Sciatic nerve (tissue), 2 donors: ENCODE data around the gene KCNH4. TPM values are rescaled to one million over a fixed set of nuclear protein-coding genes. Genes with fewer than 3 reads are reported as not detected.
A peak's percentile ranks its signal among the peaks of the same experiment; 100 is the strongest.

ENCODE experiments used
- ATAC-seq: fragments of 200-7000 bp; cut with Tn5 transposase; one replicate; pipeline ENCODE4 v1.9.1; 2020; ENCODE audit warnings: mild to moderate bottlenecking, moderate library complexity
- DNase-seq: peaks from one replicate; pipeline ENCODE4 v3.0.0-alpha.2; 2020; ENCODE audit warnings: low spot score
- intact Hi-C: fragments of 100-400 bp; cut with DNase I; formaldehyde crosslinking; loops from one replicate; pipeline ENCODE4 v1.14.2; 2022
- total RNA-seq: library from RNA; stranded (reverse); fragmentation: NEBNext Ultra II Directional; extraction: Animal tissue kit (Norgen Biotek cat#: 25700); gene quantifications from one replicate; pipeline ENCODE4 v1.2.1, GENCODE V29; 2021
- donor health status: DM: no; HTN: no; CAD: no.
- donor health status: DM: no; HTN: no; CAD: no.

Gene KCNH4
- total RNA-seq, 1 donor from 2014 or later: 0.36 TPM

DNA sequence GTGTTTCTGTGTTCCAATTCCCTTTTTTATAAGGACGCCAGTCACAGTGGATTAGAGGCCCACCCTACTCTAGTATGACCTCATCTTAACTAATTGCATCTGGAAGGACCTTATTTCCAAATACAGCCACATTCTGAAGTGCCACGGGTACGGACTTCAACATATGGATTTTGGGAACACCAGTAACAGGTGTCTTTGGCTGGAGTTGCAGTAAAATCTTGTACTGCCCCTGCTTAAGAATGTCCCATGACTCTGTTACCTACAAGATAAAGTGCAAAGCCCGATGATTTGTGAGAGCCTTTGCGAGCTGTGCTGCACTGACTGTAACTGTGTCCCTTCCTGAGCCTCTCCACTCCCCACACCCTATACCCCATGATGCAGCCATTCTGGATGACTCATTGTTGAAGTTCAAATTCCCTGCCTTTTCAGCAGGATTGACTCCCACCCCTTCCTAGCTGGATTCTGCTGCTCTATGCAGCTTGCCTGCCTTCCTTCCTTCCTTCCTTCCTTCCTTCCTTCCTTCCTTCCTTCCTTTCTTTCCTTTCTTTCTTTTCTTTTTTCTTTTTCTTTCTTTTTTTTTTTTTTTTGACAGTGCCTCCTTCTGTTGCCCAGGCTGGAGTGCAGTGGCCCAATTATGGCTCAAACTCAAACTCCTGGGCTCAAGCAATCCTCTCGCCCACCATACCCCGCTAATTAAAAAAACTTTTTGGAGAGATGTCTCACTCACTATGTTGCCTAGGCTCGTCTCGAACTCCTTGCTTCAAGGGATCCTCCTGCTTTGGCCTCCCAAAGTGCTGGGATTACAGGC lies 2.2 kb upstream of the KCNH4 start:
- ATAC-seq: no peak
- intact Hi-C loops: no loop called here

GRCh38 chr17:42181851-42182207 lies 887 bp upstream of the KCNH4 start:
- intact Hi-C loops: no loop called here
- DNase-seq: no peak
- ATAC-seq: no peak

More for the DNA sequence above, 2.2 kb upstream of the KCNH4 start:
- DNase-seq: no peak

GRCh38 chr17:42180411-42180921 lies 476 bp downstream of the KCNH4 start:
- ATAC-seq (no peak), DNase-seq (no peak)
- intact Hi-C loops: no loop called here

DNA sequence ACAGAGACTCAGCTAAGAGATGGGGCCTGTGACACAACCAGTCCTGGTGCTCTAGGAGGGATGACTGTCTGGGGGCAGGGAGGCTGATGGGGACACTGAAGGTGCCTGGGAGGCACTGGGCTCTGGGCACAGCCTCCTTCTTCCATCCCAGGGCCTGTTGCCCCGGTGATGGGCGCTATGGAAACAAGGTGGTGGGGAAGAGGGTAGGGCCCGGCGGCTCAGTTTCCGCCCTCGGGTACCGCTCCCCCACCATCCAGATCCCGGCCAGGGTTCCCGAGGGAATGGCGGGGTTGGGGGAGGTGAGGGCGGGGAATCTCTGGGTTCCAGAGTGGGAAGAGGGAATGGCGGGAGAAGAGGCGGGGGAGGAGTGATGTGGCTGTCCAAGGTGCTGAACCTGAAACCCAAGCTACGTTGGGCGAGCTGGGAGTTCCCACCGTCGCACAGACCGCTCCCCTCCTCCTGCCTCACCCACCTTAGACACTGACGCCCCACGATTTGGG lies 981 bp downstream of the KCNH4 start:
- DNase-seq: no peak
- peak; percentile 9 for ATAC-seq
- intact Hi-C loops: no loop called here

- DNase-seq (no peak), ATAC-seq (no peak)
- intact Hi-C loops: no loop called here
Observed at GRCh38 chr17:42179335-42179734, 1.6 kb downstream of the KCNH4 start.

DNA sequence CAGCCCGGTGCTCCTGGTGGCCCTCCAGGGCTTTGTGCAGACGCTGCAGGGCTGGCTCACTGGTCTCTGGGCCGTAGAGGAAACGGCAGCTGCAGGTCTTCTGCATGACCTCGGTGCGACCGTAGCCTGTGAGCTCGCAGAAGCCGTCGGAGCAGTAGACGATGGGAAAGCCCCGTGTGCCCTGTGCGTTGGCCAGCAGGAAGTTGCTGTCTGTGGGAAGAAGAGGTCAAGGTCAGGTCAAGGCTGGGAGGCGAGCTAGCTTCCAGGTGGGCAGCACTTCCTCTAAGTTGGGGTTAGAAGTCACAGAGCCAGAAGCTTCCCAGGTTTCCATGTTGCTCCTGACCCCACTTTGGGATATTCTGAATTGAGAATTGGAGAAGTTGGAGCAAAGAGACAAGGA lies 2.1 kb downstream of the KCNH4 start:
- DNase-seq (no peak), ATAC-seq (no peak)

GRCh38 chr17:42177684-42178083 lies 3.3 kb downstream of the KCNH4 start:
- DNase-seq (no peak), ATAC-seq (no peak)
- intact Hi-C loops: no loop called here

More for the DNA sequence above, 2.1 kb downstream of the KCNH4 start:
- intact Hi-C loops: no loop called here

DNA sequence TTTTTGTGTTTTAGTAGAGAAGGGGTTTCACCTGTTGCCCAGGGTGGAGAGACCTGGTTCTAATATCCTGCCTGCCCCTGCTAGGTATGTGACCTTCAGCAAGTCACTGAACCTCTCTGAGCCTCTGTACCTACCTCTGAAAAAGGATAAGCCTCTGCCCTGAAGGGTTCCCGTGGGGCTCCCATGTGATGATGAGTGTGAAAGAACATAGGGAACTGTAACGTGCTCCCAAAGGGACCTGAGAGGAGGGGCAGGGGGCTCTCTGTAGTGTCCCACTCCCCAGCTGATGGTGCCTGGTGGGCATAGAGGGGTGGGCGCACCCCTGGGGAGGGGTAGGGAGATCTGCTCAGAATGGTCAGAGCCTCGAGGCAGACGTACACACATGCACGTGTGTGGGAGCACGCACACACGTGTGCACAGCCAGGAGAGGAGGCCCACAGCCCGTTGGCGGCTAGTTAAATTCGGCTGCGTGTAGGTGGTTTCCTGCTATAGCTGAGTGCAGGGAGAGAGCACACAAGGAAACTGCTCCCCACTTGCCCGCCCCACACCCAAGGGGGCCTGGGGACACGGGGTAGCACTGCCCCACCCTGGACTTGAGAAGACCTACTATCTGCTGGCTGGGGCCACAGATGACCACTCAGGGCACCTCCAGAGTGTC lies 6.7 kb downstream of the KCNH4 start:
- intact Hi-C loops: no loop called here
- DNase-seq: no peak
- no peak for ATAC-seq

DNA sequence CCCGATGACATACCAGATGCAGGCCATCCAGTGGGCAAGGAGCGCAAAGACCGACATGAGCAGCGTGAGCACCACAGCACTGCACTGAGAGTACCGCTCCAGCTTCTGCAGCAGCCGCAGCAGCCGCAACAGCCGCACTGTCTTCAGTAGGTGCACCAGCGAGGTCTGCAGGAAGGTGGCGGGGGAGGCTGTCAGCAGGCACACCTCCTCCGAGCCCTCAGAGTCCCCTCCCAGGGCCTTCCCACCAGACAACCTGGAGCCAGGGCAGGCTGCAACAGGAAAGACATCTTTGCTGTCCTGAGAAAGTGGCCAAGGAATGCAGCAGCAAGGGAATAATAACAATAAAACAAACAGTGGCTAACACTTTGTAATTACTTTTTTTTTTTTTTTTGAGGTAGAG lies 9.1 kb downstream of the KCNH4 start:
- intact Hi-C loops: no loop called here
- ATAC-seq (no peak), DNase-seq (no peak)

DNA sequence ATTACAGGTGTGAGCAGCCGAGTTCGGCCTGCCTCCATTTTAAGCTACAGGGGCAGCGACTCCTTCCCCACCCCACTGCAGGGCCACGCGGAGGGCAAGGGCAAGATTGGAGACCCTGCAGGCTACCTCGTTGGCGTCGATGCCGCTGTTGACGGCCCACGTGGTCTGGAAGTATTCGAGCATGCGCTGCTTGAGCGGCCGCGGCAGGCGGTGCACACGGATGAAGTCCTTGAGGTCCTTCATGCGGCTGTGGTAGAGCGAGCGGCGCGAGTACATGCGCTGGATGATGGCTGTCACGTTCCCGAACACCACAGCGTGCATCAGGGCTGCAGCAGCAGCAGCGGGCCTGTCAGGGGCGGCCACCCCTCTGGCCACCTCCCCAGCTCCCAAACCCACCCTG lies 11.6 kb downstream of the KCNH4 start:
- ATAC-seq: no peak

DNA sequence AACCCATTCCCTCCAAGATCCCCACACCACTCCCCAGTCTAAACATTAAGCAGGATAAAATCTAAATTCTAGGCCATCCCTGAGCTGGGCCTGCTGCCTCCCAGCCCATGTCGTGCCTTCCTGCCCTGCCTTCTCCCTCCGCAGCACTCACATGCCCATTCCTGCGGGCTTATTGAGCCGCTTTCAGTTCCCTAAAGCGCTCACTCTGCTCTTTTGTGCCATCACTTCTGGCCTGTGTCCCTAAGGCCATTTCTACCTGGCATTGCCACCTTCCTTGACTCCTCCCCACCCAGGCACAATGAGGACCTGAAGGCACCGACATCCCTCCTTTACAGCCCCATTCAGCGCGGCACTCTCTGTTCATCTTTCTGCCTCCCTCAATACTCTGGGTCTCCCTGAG lies 13.1 kb downstream of the KCNH4 start:
- DNase-seq: no peak
- no peak for ATAC-seq
- intact Hi-C loops: no loop called here

More for the DNA sequence above, 11.6 kb downstream of the KCNH4 start:
- intact Hi-C loops: loop anchor here (1.0 kb wide), 1 partner anchor 43 kb away; no protein-coding TSS in a partner anchor
- no peak for DNase-seq

- intact Hi-C loops: no loop called here
- DNase-seq (no peak), ATAC-seq (no peak)
Observed at GRCh38 chr17:42166196-42166763, 14.7 kb downstream of the KCNH4 start.

GRCh38 chr17:42165751-42166150 lies 15.2 kb downstream of the KCNH4 start:
- no peak for ATAC-seq
- intact Hi-C loops: no loop called here
- DNase-seq: no peak

DNA sequence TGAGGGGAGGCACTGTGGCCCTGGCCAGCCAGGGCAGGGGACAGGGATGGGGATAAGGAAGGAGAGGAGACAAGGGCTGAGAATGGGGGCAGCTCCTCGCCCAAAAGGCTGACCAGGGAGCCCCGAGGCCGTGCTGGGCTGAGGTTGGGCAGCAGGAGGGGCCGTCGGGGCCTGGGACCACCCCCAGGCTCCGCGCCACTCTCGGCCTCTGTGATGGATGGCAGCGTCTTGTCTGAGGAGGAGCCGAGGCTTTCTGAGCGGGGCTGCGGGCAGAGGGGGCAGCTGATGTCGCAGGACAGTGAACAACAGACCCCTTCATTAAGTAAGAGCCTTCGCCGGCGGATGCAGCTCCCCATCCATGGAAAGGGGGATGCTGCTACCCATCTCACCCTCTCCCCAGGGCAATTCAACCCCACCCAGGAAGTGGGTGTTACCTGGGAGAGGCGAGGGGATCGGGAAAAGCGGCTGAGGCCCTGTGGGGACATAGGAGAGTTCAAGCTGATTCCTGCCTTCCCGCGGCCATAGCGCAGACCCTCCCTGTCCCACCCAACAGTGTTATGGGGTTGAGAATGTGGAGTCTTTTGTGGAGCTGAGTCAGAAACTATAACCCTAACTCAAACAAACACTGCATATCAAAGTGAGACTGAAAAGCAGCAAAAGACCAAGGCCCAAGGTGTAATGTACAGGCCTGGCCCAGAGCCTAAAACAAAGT lies 17.1 kb downstream of the KCNH4 start:
- DNase-seq (no peak), ATAC-seq (no peak)
- intact Hi-C loops: no loop called here

- no peak for DNase-seq
Observed at GRCh38 chr17:42163113-42163512, 17.8 kb downstream of the KCNH4 start.

GRCh38 chr17:42160531-42160910 lies 20.4 kb downstream of the KCNH4 start:
- intact Hi-C loops: no loop called here
- no peak for DNase-seq
- ATAC-seq: no peak

More at GRCh38 chr17:42163113-42163512, 17.8 kb downstream of the KCNH4 start:
- intact Hi-C loops: no loop called here
- ATAC-seq: no peak

- no peak for ATAC-seq
- intact Hi-C loops: no loop called here
Observed at GRCh38 chr17:42159796-42160530, 21.0 kb downstream of the KCNH4 start.

GRCh38 chr17:42155614-42156045 lies 25.3 kb downstream of the KCNH4 start:
- DNase-seq: no peak
- ATAC-seq: no peak
- intact Hi-C loops: no loop called here

More at GRCh38 chr17:42159796-42160530, 21.0 kb downstream of the KCNH4 start:
- DNase-seq: no peak
